ENCODE measurements around the gene FAM117A. TPM values are rescaled to one million over a fixed set of nuclear protein-coding genes. Genes with fewer than 3 reads are reported as not detected.

Gene FAM117A
- total RNA-seq: 3.8 and 4.7 TPM in 2 replicates

GRCh38 chr17:49763735-49764558 is at the start of gene FAM117A:
Gene FAM117A, minus strand, starts transcription at chr17:49764131. Its CDS starts 44 bp downstream, at chr17:49764087.
- peak within 1 kb of the TSS; percentile 78 for H3K4me3 ChIP-seq (ENCODE audit: low read depth, low read length)
- DNase-seq (ENCODE audit: low read depth): peak; percentile 95
- no peak for TF ChIP-seq CTCF (conservative IDR thresholded peaks at IDR 0.05; ENCODE audit: low read depth, low read length)

GRCh38 chr17:49809056-49809455 is 45.1 kb upstream of the FAM117A start:
- TF ChIP-seq CTCF (conservative IDR thresholded peaks at IDR 0.05; ENCODE audit: low read depth, low read length): no peak
- DNase-seq (ENCODE audit: low read depth): no peak
- H3K4me3 ChIP-seq (ENCODE audit: low read depth, low read length): no peak overlapping the region

- no peak for DNase-seq (ENCODE audit: low read depth)
- no peak for TF ChIP-seq CTCF (conservative IDR thresholded peaks at IDR 0.05; ENCODE audit: low read depth, low read length)
- H3K4me3 ChIP-seq (ENCODE audit: low read depth, low read length): no peak overlapping the region
Observed at GRCh38 chr17:49798738-49799137, 34.8 kb upstream of the FAM117A start.

GRCh38 chr17:49798182-49798581 is 34.3 kb upstream of the FAM117A start:
- TF ChIP-seq CTCF (conservative IDR thresholded peaks at IDR 0.05; ENCODE audit: low read depth, low read length): no peak
- no peak overlapping the region for H3K4me3 ChIP-seq (ENCODE audit: low read depth, low read length)
- no peak for DNase-seq (ENCODE audit: low read depth)

- no peak for DNase-seq (ENCODE audit: low read depth)
- TF ChIP-seq CTCF (conservative IDR thresholded peaks at IDR 0.05; ENCODE audit: low read depth, low read length): no peak
- no peak overlapping the region for H3K4me3 ChIP-seq (ENCODE audit: low read depth, low read length)
Observed at GRCh38 chr17:49795372-49795771, 31.4 kb upstream of the FAM117A start.

GRCh38 chr17:49793309-49793708 is 29.4 kb upstream of the FAM117A start:
- no peak for DNase-seq (ENCODE audit: low read depth)
- no peak for TF ChIP-seq CTCF (conservative IDR thresholded peaks at IDR 0.05; ENCODE audit: low read depth, low read length)
- H3K4me3 ChIP-seq (ENCODE audit: low read depth, low read length): no peak overlapping the region

- no peak for TF ChIP-seq CTCF (conservative IDR thresholded peaks at IDR 0.05; ENCODE audit: low read depth, low read length)
- no peak for DNase-seq (ENCODE audit: low read depth)
- peak overlapping the region; percentile 60 for H3K4me3 ChIP-seq (ENCODE audit: low read depth, low read length)
Observed at GRCh38 chr17:49789243-49789578, 25.3 kb upstream of the FAM117A start.

All from epithelial cell of proximal tubule (primary cell).